GM21619 (cell line): ENCODE measurements around the gene BMP7.
"Not testable (repeated sequence)": the region's sequence is repeated elsewhere in the genome, so short reads cannot be mapped to it uniquely, and the experiment has no call there.

Experiments used
- ATAC-seq: cut with Tn5 transposase; IDR thresholded peaks from one replicate; pipeline ENCODE4 v1.9.1; 2021; ENCODE audit not compliant: unreplicated experiment

The BMP7 gene

DNA sequence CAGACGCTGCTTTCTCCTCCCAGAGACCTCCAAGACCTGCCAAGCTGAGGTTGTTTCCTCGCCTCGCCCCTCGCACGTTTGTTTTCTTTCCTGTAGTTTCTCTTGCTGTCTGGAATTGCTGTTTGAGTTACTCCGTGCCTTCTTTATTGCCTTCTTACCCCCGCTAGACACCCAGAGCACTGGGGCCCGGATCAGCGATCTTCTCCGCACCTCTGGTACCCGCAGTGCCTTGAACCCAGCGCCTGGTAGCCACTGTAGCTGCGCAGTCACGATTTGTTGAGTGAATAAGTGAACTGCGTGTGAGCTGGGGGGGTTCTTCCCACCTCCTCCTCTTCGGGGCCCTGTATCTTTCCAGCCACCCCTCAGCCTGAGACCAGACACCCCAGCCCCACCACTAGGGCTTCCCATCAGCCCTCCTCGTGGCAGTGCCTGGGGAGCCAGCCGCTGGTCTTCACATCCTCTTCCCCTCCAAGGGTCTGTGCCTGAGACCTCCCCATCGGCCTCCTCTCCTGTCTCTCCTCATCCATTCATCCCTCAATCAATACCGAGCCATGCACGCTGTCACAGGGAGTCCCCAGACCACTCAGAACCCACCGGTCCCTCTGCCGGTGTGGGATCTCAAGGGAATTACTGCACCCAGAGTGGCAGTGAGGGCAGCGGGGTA lies 849 bp upstream of the BMP7 start:
- no peak for ATAC-seq

DNA sequence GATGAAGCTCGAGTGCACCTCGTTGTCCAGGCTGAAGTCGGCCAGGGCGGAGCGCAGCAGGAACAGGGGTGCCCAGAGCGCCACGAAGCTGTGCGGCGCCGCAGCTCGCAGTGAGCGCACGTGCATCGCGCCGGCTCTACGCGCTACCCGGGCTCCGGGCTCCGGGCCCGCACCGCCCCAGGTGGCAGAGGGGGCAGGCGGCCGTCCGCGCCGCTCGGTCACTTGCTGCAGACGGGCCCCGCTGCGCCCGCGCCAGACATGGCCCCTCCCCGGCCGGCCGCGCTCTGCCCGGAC lies 497 bp downstream of the BMP7 start:
- no peak for ATAC-seq

DNA sequence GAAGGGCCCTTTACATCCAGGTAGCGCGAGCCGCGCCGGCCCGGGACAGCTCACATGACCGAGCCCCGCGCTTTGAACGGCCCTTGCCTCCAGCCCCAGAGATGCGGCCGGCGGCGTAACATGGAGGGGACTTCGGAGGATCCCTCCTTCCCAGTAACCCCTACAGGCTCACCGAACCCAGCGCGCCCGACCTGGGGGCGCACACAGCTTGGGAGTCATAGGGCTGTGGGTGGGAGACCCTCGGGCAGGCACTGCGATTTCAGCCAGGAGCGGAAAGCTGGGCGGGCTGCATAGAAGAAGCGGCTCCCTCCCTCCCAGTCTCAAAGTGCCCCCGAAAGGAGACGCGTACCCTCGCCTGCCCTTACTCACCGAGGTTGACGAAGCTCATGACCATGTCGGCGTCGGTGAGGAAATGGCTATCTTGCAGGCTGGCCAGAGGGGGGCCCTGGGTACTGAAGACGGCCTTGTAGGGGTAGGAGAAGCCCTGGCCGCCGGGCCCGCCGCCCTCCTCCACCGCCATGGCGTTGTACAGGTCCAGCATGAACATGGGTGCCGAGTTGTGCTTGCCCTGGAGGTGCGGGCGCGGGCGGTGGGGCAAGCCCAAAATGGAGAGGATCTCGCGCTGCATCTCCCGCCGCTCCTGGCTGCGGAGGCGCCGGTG lies 975 bp downstream of the BMP7 start:
- no peak for ATAC-seq

DNA sequence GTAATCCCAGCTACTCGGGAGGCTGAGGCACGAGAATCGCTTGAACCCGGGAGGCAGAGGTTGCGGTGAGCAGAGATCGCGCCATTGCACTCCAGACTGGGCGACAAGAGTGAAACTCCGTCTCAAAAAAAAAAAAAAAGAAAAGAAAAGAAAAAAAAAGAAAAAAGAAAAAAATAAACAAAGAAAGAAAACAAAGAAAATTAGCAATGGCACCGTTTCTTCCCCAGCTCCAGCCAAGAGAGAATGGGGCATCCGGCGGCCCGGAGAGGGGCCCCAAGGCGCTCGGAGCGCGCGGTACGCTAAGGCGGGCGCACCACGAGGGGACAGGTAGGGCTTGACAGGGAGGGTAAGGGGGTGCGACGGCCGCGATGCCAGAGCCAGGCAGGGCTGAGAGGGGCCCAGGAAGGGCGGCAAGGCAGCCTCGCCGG lies 1.5 kb downstream of the BMP7 start:
- ATAC-seq = not testable (repeated sequence)

DNA sequence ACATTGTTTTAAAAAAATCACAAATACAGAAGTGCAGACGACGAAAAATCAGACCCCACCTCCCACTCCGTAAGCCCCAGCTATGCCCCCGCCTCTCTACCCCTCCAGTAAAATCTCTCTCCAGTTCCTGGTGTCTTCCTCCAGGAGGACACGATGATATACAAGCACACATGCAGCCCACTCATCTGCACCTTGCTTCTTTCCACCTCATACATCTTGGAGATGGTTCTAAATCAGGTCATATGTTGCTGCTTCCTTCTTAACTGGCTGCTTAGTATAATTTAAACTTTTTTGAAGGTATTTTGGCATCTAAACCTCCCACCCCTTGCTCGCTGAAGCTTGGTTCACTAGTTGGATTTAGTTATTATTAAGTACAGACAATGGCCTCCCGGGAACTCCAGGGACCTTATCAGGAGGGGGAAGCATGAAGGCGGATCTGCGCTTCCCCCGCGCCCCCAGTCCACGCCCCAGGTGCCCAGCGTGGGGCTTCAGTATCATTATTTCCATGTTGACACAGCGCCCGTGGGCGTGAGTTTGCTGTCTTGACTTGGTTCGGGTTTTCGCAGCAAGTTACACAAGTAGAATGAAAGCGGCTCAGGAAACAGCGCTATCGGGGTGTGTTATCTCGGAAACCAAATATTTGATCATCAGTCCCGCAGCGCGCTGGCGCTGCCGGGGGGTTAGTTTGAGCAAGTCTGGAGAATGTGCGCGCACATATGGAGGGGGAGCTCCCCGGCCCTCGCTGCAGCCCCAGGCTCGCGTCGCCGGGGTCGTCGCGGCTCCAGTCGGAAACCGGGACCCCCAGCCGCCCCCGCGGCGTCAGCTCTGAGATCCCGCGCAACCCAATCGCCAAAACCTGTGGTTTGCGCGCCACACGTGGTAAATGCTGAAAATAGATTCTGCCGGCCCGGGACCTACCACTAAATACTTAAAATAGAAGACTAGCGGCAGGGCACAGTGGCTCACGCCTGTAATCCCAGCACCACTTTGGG lies 2.3 kb downstream of the BMP7 start:
- no peak for ATAC-seq

DNA sequence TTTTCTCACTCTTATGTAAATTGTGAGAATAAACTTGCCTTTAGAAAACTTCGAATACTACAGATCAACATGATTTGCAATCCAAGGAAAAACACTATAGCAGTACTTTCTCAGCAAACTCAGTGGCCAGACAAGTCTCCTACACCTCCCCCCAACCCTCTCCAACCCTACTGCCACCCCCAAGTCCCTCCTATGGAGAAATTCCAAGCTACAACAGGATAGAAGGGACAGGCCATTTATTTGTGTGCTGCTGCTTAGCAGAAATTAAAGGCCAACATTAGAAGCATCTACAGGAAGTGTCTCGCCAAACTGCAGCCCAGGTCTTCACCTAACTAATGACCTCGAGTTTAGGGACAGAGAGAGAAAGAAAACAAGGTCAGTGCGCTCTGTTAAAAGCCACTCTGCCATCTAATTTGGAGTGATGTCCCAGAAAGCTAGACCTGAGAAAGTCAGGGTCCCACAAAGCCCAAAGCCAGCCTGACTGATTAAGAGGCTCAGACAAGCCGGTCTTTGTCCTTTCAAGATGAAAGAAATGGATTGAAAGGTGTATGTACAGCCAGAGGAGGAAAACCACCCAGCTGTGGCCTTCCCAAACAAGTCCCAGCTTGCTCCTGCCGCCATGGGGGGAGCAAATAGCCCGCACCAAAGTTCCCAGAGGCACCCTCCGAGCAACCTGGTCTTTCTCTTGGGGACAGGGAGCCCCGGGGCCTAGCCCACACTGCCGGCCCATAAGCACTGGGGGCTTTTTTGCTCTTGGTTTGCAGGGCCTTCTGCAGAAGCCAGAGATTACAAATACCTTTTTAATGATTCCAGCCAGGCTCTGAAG lies 3.4 kb downstream of the BMP7 start:
- no peak for ATAC-seq

DNA sequence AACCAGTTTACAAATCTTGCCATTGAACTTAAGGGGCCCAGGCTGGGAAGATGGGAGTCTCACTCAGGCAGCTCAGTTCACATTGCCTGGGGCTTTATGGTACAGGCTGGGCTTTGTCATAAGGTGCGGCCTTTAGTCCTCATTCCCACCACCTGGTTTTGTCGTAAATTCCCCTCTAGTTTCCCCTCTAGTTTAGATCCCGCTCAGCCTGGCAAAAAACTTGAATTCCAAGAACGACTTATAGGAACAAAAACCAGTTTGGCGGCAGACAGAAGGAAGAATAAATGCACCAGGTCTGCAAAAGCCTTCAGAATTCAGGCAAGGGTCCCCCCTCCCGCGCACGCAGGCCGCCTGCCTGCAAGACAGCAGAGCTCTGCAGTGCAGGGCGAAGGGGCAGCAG lies 4.1 kb downstream of the BMP7 start:
- ATAC-seq = no peak

DNA sequence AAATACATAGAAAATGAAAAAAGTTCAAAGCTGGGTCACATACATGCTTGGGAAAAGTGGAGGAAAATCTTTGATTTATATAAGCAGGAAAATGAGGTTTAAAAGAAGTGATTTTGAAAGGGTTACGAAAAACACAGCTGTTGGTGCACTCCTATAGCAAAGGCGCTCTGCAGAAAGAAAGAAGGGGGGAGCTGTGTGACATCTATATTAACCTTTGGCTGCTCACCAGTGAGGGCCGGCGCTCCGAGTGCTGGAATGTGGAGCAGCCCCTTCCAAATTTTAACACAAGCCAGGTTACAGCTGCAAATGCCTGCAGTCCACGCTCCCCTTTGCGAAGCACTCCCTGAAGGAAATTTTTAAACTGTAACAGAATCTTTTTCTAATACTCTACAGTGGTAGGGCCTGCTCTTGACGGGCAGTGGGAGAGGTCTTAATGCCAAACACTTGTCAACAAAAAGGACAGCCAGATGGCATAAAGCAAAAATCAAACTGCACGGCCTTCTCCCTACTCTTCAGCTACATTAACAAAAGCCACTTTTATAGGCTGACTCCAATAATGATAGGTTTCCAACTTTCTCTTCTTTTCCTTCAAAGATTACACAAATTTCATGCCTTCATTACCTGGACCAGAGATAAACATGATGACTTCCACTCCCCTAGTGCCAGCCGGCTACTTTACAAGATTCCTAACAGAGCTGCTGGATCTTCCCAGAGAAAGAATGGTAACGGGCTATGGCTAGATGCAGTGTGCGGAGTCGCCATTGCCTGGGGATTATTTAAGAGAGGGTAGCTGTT lies 4.8 kb downstream of the BMP7 start:
- no peak for ATAC-seq

DNA sequence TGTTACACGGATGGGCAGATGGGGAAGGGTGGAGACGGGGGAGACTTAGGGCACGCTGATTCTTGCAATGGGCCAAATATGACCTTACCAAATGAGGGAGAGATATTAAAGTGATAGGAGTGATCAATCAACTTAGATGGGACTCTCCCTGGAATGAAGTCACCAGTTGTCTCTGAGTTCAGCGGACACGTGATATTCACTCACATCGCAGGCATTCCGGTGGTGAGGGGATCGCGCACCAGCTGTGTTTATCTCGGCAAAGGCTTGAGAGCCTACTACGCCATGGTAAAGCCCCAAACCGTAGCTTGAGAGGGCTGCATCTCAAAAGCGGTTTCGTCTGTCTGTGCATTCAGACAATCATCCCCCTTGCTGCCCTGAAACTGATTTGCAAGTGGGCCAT lies 5.5 kb downstream of the BMP7 start:
- ATAC-seq = no peak

DNA sequence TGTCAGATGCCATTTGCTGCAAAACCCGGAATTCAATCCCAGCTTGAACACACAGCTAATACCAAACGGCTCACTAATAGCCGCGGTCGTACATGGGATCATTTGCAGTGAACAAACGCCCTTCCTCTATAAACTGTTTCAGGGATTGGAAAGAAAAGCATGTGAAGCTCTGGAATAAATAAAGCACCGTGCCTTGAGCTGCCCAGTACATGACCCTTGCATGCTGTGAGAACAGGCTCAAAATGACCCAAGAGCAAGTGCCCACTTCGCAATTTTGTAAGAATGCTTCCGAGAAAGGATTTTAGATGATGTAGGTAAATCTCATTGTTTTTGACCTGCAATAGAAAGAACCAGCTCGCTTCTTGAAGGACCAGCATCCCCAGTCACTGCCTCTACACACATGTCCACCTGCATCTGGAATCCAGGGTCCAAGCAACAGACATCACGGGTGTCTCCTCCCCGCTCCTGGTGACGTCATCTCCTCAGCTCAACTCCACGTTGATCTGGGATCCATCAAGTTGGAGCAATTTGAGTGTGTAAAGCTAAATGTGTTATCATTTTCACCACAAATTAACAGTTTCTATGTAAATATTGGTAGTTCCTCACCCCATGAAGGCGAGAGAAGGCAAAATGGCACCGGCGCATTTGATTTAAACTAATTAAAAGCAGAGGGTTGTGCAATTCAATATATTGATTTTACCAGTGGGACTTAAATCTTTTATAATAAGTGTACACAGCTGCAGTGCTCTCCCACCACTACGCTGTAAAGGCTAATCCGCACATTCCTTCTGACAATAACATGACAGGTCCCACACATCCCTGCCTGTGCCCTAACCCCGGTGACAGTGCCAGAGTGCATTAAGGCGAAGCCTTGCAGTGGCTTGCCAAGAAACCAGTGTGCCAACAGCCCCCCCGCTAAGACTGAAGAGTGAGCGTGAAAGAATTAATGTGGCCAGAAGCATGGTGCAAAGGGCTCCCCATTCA lies 6.2 kb downstream of the BMP7 start:
- ATAC-seq = no peak

DNA sequence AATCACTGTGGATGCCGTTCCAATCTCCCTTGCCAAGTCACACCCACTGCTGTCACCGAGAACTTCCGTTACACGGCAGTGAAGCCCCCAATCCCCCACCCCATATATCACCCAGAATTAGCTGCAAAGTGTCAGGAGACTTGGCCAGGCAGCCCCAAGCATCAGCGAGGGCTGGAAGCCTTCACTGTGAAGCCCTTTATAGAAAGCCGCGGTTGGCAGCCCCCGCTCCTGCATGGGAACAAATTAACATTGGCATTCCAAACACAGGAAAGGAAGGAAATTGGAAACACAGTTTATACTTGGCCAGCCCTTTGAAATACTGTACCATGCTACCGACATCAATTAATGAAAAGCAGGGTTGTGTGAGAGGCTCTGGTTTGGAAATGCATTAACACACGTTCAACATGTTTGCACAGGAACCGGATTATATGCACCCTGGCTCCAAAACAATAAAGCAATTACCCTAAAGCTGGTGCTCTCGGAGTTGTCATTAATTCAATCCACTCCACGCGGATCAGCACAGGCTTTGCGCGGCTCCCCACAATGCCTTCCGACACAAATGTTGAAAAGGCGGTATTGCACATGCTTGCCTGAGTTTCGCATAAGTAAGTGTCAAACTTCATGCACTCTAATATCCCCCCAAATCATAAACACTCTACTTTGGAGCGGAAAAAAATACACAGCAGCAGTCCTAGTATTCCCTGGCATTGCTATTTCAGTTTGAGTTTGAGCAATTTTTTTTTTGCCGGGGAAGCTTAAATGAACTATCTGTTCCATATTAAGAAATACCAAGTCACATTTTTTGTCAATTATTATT lies 7.1 kb downstream of the BMP7 start:
- ATAC-seq = no peak

DNA sequence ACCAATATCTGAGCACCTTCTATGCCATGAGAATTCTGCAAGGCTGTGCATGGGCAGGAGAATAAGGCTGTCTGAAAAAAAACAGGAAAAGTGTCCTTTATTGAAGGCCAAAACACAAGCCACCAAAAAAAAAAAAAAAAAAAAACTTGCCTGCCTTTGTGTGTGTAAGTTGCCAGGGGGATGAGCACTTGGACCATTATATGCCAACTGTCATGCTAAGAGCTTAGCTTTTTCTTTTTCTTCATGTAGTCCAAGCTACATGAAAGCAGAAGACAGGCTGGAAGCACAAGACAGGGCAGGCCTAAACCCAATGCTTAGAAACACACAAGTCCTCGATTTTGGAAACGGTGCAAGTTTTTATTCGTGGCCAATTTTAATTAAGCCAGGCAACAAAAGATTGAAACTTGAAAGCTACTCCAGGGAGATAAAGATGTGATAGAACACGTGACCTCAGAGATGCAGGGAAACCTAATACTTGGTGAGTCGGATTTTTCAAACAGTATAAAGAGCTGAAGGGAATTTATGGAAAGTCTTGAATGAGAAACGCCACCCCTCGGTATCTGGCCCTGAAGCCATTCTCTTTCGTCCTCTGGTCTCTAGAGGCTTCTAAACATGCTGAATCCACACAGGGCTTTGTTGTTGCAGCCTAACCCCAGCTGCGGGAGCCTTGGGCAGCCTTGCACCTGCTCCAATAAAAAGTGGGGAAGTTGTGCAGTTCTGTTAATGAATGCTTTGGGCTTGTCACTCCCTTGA lies 8.6 kb downstream of the BMP7 start:
- ATAC-seq = no peak

DNA sequence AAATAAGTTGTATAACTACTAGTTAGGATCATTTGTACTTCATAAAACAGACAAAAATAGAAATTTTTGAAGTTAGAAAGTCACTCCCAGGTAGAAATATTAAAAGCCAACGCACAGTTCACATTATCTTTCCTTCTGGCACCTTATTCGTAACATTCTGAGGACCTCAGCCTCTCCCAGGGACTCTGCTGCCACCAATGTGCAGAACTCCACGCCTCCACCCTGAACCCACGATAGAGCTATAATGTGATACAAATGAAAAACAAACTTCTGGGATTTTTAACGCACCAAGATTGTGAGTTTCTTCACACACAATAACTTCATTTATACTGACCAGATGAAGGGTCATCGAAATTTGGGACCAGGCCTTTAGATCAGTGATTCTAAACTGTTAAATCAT lies 9.5 kb downstream of the BMP7 start:
- ATAC-seq = no peak

DNA sequence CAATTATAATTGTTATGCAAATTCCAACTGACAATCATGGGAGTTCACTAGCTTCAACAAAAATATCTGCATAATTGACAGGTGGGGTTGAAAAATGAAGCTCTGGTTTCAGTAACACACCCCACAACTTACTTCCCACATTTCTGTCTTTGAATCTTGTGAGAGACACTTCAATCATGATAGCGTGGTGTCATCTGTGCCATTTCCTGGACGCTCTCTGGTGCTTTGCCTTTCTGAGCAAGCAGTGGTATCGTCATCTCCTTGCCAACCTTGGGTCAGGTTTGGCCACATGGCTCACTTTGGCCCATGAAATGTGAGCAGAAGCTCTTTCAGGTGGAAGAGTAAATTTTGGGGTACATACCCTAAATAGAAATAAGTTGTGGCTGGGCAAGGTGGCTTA lies 10.2 kb downstream of the BMP7 start:
- ATAC-seq = no peak

DNA sequence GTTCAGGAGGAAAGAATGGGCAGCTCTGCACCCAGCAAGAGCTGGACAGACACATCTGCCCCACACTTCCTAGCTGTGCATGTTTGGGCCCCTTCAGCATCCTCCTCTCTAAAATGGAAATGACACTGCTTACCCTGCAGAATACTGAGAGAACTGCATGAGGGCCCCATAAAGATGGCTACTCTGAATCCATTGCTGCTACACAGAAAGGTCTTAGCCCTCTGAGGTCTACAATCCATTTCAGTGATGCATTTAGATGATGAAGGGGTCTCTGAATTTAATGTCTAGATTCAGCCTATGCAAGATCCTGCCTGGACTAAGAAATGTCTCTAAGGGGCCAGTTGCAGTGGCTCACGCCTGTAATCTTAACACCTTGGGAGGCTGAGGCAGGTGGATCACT lies 11.3 kb downstream of the BMP7 start:
- no peak for ATAC-seq

DNA sequence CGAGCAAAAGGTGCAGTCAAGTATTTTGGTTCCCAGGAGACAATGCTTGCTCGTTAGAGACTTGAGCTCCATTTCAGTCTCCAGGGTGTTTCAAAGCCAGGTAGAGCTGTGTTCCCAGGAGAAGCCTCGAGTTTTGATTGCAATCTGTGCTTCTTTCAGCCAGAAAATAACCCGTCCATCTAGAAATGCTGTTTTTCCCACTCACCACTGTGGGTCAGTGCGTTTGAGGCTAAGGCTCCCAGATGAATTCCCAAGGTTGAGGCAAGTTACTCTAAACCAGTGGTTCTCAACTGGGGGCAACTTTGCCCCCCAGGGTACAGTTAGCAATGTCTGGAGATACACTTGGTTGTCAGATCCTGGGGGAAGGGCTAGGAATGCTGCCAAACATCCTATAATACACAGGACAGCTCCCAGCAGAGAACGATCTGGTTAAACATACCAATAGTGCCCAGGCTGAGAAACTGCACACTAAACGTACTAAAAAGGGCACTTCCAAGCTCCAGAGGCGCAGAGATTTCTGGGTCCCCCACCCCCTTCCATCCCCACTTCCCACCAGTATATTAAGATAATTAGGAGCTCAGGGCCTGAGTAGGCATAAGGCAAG lies 13.8 kb downstream of the BMP7 start:
- ATAC-seq = no peak

DNA sequence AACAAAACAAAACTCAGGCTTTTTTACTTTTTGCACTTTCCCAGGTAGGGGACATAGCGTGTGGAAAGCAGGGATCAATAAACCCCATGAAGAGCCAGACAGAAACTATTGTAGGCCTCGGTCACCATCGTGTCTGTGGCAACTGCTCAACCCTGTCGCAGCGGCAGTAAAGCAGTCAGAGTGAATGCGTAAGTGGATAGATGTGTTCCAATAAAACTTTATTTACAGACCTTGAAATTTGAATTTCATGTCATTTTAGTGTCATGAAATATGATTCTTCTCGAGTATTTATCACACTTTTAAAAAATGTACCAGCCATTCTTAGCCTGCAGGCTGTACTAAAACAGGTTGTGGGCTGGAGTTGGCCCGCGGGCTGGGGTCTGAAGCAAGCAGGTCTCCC lies 14.5 kb downstream of the BMP7 start:
- no peak for ATAC-seq
